ENCODE data around the gene NADSYN1.

The NADSYN1 gene

DNA sequence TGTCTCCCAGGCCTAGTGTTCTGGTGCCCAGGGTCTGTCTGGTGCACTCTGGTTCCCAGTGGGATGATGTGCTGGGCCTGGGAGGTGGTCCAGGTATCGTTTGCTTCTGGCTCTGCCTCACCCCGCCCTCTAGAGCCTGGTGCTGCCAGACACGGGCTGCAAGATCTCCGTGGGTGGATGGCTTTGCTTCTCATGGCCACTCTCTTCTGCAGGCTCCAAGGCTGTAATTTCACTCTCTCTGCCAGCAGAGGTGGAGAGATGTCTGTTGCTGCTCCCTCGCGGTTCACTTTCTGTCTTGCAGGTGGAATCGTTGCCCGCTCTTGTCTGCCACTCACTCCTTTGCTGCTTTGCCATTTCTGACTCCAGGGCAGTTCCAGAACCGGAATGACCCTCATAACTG lies 13.4 kb downstream of the NADSYN1 start:
- Histone ChIP-seq H3K4me3 (ENCODE audit: low read depth, low read length) (no peak overlapping the region), H3K9me3 (ENCODE audit: control insufficient read depth, insufficient read depth, low read depth, low read length) (no peaks in the 10 kb centered on the region), H3K36me3 (ENCODE audit: control insufficient read depth in 2 of 2, insufficient read depth in 1 of 2, low read length in 2 of 2) (peaks cover 0 to 36% of the 10 kb centered on the region in 2 experiments; a peak in 1 of 3 replicates), H3K4me1 (ENCODE audit: control insufficient read depth, insufficient read depth, low read length) (peaks cover 3% of the 10 kb centered on the region; the same call in 1 of the 2 replicates), H3K27ac (ENCODE audit: extremely low read depth, low read depth, low read length) (no peak overlapping the region)
- TF ChIP-seq GLI4 (tag by site-specific recombination; IDR thresholded peaks at IDR 0.05), result no peak
- TF ChIP-seq KLF1 (tag by site-specific recombination; IDR thresholded peaks at IDR 0.05), result no peak
- TF ChIP-seq TCF7L2 (IDR thresholded peaks at IDR 0.05; ENCODE audit: borderline replicate concordance, low read depth, low read length), result no peak
- TF ChIP-seq ZNF248 (tag by site-specific recombination; IDR thresholded peaks at IDR 0.05), result no peak
- no peak for TF ChIP-seq ZNF2 (tag by site-specific recombination; IDR thresholded peaks at IDR 0.05)
- no peak for TF ChIP-seq KLF10 (tag by site-specific recombination; IDR thresholded peaks at IDR 0.05)
- no peak for TF ChIP-seq SP7 (tag by site-specific recombination; IDR thresholded peaks at IDR 0.05)
- TF ChIP-seq ZNF214 (tag by site-specific recombination; IDR thresholded peaks at IDR 0.05; ENCODE audit: borderline replicate concordance), result no peak
- no peak for TF ChIP-seq ZNF16 (tag by site-specific recombination; IDR thresholded peaks at IDR 0.05; ENCODE audit: low read depth)
- TF ChIP-seq ZFP37 (tag by site-specific recombination; IDR thresholded peaks at IDR 0.05), result no peak
- TF ChIP-seq ZNF211 (tag by site-specific recombination; IDR thresholded peaks at IDR 0.05; ENCODE audit: low read depth), result no peak
- no peak for TF ChIP-seq ZNF157 (tag by site-specific recombination; IDR thresholded peaks at IDR 0.05)
- TF ChIP-seq PRDM10 (tag by site-specific recombination; IDR thresholded peaks at IDR 0.05), result no peak
- ChIA-PET CTCF (no interaction called here), POLR2A (no interaction called here)

DNA sequence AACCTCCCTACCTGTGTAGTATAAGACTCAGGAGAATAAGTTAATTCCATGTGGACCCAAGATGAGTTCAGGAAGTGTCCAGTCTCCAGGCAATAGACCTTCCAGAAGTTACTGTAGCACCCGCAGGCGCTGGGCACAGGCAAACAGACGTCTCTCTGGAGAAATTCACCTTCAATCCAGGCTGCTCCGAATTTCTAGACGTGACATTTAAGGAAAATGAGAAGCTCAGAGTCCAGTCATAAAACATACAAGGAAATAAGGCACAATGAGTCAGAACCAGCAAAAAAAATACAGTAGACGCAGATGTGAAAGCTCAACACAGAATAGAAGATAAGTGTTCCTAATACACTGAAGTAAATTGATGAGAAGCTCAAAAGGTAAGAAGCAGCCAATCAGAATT lies 14.2 kb downstream of the NADSYN1 start:
- TF ChIP-seq ELK4 (IDR thresholded peaks at IDR 0.05; ENCODE audit: borderline replicate concordance, low read depth, low read length) (no peak), ZBTB6 (tag by site-specific recombination; IDR thresholded peaks at IDR 0.05) (no peak), ZNF132 (tag by site-specific recombination; IDR thresholded peaks at IDR 0.05; ENCODE audit: borderline replicate concordance) (no peak)
- H3K4me1 ChIP-seq (ENCODE audit: control insufficient read depth, insufficient read depth, low read length), result peaks cover 3% of the 10 kb centered on the region; the same call in 1 of the 2 replicates
- ChIA-PET CTCF (no interaction called here), POLR2A (no interaction called here)
- H3K9me3 ChIP-seq (ENCODE audit: control insufficient read depth, insufficient read depth, low read depth, low read length), result no peaks in the 10 kb centered on the region
- no peak overlapping the region for H3K4me3 ChIP-seq (ENCODE audit: low read depth, low read length)
- H3K27ac ChIP-seq (ENCODE audit: extremely low read depth, low read depth, low read length), result no peak overlapping the region
- peaks cover 0 to 33% of the 10 kb centered on the region in 2 experiments; a peak in 1 of 3 replicates for H3K36me3 ChIP-seq (ENCODE audit: control insufficient read depth in 2 of 2, insufficient read depth in 1 of 2, low read length in 2 of 2)

- Histone ChIP-seq H3K4me3 (ENCODE audit: low read depth, low read length) (no peak overlapping the region), H3K36me3 (ENCODE audit: control insufficient read depth in 2 of 2, insufficient read depth in 1 of 2, low read length in 2 of 2) (peaks cover 0 to 53% of the 10 kb centered on the region in 2 experiments; a peak in 2 of 3 replicates), H3K27ac (ENCODE audit: extremely low read depth, low read depth, low read length) (no peak overlapping the region), H3K4me1 (ENCODE audit: control insufficient read depth, insufficient read depth, low read length) (peaks cover 3% of the 10 kb centered on the region; the same call in 1 of the 2 replicates), H3K9me3 (ENCODE audit: control insufficient read depth, insufficient read depth, low read depth, low read length) (no peaks in the 10 kb centered on the region)
- CTCF ChIA-PET, result no interaction called here
- POLR2A ChIA-PET, result no interaction called here
- no peak for TF ChIP-seq ZNF76 (tag by site-specific recombination; IDR thresholded peaks at IDR 0.05; ENCODE audit: borderline replicate concordance, low read depth)
- TF ChIP-seq YY2 (tag by site-specific recombination; IDR thresholded peaks at IDR 0.05), result no peak
- TF ChIP-seq ZNF558 (tag by site-specific recombination; IDR thresholded peaks at IDR 0.05), result no peak
- no peak for TF ChIP-seq ZNF544 (tag by site-specific recombination; IDR thresholded peaks at IDR 0.05)
- TF ChIP-seq, protein P1, sequence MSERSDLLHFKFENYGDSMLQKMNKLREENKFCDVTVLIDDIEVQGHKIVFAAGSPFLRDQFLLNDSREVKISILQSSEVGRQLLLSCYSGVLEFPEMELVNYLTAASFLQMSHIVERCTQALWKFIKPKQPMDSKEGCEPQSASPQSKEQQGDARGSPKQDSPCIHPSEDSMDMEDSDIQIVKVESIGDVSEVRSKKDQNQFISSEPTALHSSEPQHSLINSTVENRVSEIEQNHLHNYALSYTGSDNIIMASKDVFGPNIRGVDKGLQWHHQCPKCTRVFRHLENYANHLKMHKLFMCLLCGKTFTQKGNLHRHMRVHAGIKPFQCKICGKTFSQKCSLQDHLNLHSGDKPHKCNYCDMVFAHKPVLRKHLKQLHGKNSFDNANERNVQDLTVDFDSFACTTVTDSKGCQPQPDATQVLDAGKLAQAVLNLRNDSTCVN (tag by site-specific recombination; optimal IDR thresholded peaks at IDR 0.05), result no peak
- TF ChIP-seq ZNF16 (tag by site-specific recombination; IDR thresholded peaks at IDR 0.05; ENCODE audit: low read depth), result no peak
- TF ChIP-seq ZNF488 (tag by site-specific recombination; IDR thresholded peaks at IDR 0.05), result no peak
- TF ChIP-seq MZF1 (tag by site-specific recombination; IDR thresholded peaks at IDR 0.05; ENCODE audit: borderline replicate concordance), result no peak
- TF ChIP-seq ZNF843 (tag by site-specific recombination; IDR thresholded peaks at IDR 0.05), result no peak
- no peak for TF ChIP-seq GLI2 (tag by site-specific recombination; IDR thresholded peaks at IDR 0.05; ENCODE audit: borderline replicate concordance, low read depth)
- TF ChIP-seq ZNF366 (tag by site-specific recombination; conservative IDR thresholded peaks at IDR 0.05), result no peak
Observed at GRCh38 chr11:71470946-71471345, 17.9 kb downstream of the NADSYN1 start.
